Karpas-422 (cell line): ENCODE measurements around the gene SPNS2. TPM values are rescaled to one million over a fixed set of nuclear protein-coding genes. Genes with fewer than 3 reads are reported as not detected.
A peak's percentile ranks its signal among the peaks of the same experiment; 100 is the strongest.

Experiments used
- DNase-seq: peaks from one replicate; pipeline ENCODE4 v3.0.0-alpha.2; 2015
- H2AFZ ChIP-seq: fragments of 200-600 bp; sonication (generic); 2 replicates; pipeline ENCODE4 v1.6.1; 2014; ENCODE audit warnings: antibody characterized with exemption, low read length, mixed read lengths
- H3K27ac ChIP-seq: fragments of 200-600 bp; sonication (generic); 2 replicates; pipeline ENCODE4 v1.5.1; 2014; ENCODE audit warnings: mild to moderate bottlenecking, low read length, moderate library complexity
- H3K27me3 ChIP-seq: fragments of 200-600 bp; sonication (generic); 2 replicates; pipeline ENCODE4 v1.6.1; 2014; ENCODE audit warnings: low read length, mixed read lengths
- H3K36me3 ChIP-seq: fragments of 200-600 bp; sonication (generic); 2 replicates; pipeline ENCODE4 v1.6.1; 2014; ENCODE audit warnings: low read length, mixed read lengths; ENCODE audit not compliant: insufficient read depth
- H3K4me1 ChIP-seq: fragments of 200-600 bp; sonication (generic); 2 replicates; pipeline ENCODE4 v1.6.1; 2014; ENCODE audit warnings: mild to moderate bottlenecking, low read length, mixed read lengths
- H3K4me2 ChIP-seq: fragments of 200-600 bp; sonication (generic); 2 replicates; pipeline ENCODE4 v1.6.1; 2014; ENCODE audit warnings: low read length, low read depth, mild to moderate bottlenecking; ENCODE audit not compliant: poor library complexity, severe bottlenecking
- H3K4me3 ChIP-seq: fragments of 200-600 bp; sonication (generic); 2 replicates; pipeline ENCODE4 v1.5.1; 2014; ENCODE audit warnings: mild to moderate bottlenecking, antibody characterized with exemption, low read length, mixed read lengths
- H3K79me2 ChIP-seq: fragments of 200-600 bp; sonication (generic); 2 replicates; pipeline ENCODE4 v1.6.1; 2014; ENCODE audit warnings: mild to moderate bottlenecking, low read length, mixed read lengths
- H3K9ac ChIP-seq: fragments of 200-600 bp; sonication (generic); 2 replicates; pipeline ENCODE4 v1.6.0; 2014; ENCODE audit warnings: low read length
- H3K9me2 ChIP-seq: fragments of 200-600 bp; sonication (generic), shearing (Covaris generic); replicated peaks from 2 replicates; pipeline ENCODE4 v1.6.0; 2014; ENCODE audit warnings: mild to moderate bottlenecking, low read length, moderate library complexity; ENCODE audit not compliant: insufficient read depth
- H3K9me3 ChIP-seq: fragments of 300-700, 200-600 bp; sonication (generic); 2 replicates; pipeline ENCODE4 v1.6.1; 2014; ENCODE audit warnings: low read length, mixed read lengths
- H4K20me1 ChIP-seq: fragments of 200-600 bp; sonication (generic); 2 replicates; pipeline ENCODE4 v1.6.1; 2014; ENCODE audit warnings: mild to moderate bottlenecking, antibody characterized with exemption, low read length, low read depth; ENCODE audit not compliant: insufficient read depth
- total RNA-seq: library from RNA; depleted of rRNA; stranded (reverse); fragments of >200 nt; shearing (Covaris generic); gene quantifications from 2 replicates; pipeline ENCODE4 v1.2.3, GENCODE V29; 2014; ENCODE audit warnings: low replicate concordance

Gene SPNS2
- total RNA-seq, 1 experiment from 2014 or later, result not detected

GRCh38 chr17:4527566-4528125 lies 29.0 kb downstream of the SPNS2 start:
- Histone ChIP-seq H3K9me3 (no peaks in the 10 kb centered on the region), H3K79me2 (no peaks in the 10 kb centered on the region), H3K36me3 (no peaks in the 10 kb centered on the region), H3K27me3 (no peaks in the 10 kb centered on the region), H3K9ac (no peak overlapping the region), H3K4me1 (no peaks in the 10 kb centered on the region), H3K4me2 (no peak overlapping the region), H2AFZ (no peak overlapping the region), H4K20me1 (peaks cover 7% of the 10 kb centered on the region; the same call in 1 of the 2 replicates), H3K9me2 (no peaks in the 10 kb centered on the region), H3K4me3 (no peak overlapping the region), H3K27ac (no peak overlapping the region)
- no peak for DNase-seq

DNA sequence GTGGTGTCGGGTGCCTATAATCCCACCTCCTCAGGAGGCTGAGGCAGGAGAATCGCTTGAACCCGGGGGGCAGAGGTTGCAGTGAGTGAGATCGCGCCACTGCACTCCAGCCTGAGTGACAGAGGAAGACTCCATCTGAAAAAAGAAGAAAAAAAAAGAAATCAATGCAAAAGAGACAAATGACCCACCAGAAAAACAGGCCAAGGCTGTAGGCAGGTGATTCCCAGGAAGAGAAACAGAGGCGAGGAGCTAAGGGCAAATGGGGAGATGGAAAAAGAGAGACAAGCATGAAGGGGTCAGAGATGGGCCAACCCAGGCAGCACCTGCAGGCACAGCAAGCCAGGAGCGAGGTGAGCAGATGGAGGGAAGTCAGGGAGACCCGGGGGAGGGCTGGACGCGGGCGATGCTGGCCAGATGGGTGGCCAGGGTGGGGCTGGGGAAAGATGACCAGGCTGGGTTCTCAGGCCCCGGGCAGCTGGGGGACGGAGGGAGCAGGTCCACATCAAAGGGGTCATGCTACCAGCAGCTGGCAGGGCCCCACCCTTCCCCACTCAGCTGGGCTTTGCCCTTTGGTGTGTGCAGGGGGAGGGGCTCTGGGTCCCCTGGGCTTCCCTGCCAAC lies 31.0 kb downstream of the SPNS2 start:
- no peak overlapping the region for H3K4me2 ChIP-seq
- no peaks in the 10 kb centered on the region for H3K4me1 ChIP-seq
- no peaks in the 10 kb centered on the region for H3K9me2 ChIP-seq
- H3K9me3 ChIP-seq, result no peaks in the 10 kb centered on the region
- H2AFZ ChIP-seq, result no peak overlapping the region
- no peak overlapping the region for H3K27ac ChIP-seq
- DNase-seq, result no peak
- H3K9ac ChIP-seq, result no peak overlapping the region
- no peaks in the 10 kb centered on the region for H3K79me2 ChIP-seq
- no peak overlapping the region for H3K4me3 ChIP-seq
- H3K36me3 ChIP-seq, result no peaks in the 10 kb centered on the region
- H4K20me1 ChIP-seq, result peaks cover 7% of the 10 kb centered on the region; the same call in 1 of the 2 replicates
- H3K27me3 ChIP-seq, result no peaks in the 10 kb centered on the region

DNA sequence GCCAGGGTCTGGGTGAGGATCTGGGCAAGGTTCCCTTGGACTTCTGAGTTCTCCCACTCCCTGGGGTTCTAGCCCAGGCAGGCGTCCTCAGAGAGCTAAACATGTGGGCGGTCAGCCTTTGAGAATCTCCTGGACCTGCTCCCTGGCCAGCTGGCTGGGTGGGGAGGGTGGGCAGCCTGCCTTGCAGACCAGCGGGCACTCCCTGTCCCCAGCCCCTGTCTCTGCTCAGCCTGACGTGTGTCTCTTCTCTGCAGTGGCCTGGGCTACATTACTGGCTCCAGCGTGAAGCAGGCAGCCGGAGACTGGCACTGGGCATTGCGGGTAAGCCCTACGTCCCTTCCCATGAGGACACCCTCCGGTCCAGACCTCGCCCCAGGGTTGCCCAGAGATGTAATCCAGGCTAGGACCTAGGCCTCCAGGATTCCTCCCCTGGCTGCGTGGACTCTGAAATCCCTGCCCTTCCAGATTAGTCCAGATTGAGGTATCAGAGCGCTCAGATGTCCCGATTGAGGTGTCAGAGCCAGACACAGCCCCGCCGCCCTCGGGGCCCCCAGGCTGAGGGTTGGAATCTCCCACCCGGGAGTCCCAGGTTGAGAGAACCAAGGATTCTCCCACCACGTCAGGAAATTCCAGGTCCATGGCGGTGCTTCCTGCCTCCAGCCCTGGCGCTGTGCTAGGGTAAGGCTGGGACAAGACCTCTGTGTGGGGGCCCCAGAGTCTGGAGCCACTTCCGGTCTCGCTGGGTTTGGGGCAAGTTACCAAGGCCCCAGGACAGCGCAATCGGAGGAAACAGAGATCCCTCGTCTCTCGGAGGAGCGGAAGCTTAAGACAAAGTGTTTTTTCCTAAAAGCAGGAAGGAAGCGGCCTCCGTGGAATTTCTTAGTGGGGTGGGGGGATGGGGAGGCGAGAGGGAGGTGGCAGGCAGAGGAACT lies 32.4 kb downstream of the SPNS2 start:
- no peak overlapping the region for H3K9ac ChIP-seq
- H3K4me2 ChIP-seq, result no peak overlapping the region
- peak; percentile 45 for DNase-seq
- H3K36me3 ChIP-seq, result no peaks in the 10 kb centered on the region
- no peak overlapping the region for H2AFZ ChIP-seq
- no peak overlapping the region for H3K4me3 ChIP-seq
- no peak overlapping the region for H3K27ac ChIP-seq
- H4K20me1 ChIP-seq, result peaks cover 7% of the 10 kb centered on the region; the same call in 1 of the 2 replicates
- no peaks in the 10 kb centered on the region for H3K9me2 ChIP-seq
- H3K27me3 ChIP-seq, result no peaks in the 10 kb centered on the region
- no peaks in the 10 kb centered on the region for H3K79me2 ChIP-seq
- H3K4me1 ChIP-seq, result no peaks in the 10 kb centered on the region
- H3K9me3 ChIP-seq, result no peaks in the 10 kb centered on the region

- Histone ChIP-seq H3K27me3 (no peaks in the 10 kb centered on the region), H3K36me3 (no peaks in the 10 kb centered on the region), H3K27ac (no peak overlapping the region), H3K9me3 (no peaks in the 10 kb centered on the region), H3K79me2 (no peaks in the 10 kb centered on the region), H4K20me1 (peaks cover 12% of the 10 kb centered on the region; the same call in 1 of the 2 replicates), H3K9me2 (no peaks in the 10 kb centered on the region), H3K9ac (no peak overlapping the region), H3K4me3 (no peak overlapping the region), H3K4me2 (no peak overlapping the region), H3K4me1 (no peaks in the 10 kb centered on the region), H2AFZ (no peak overlapping the region)
- peak; percentile 66 for DNase-seq
These were observed 33.5 kb downstream of the SPNS2 start for GRCh38 chr17:4531988-4532736.

DNA sequence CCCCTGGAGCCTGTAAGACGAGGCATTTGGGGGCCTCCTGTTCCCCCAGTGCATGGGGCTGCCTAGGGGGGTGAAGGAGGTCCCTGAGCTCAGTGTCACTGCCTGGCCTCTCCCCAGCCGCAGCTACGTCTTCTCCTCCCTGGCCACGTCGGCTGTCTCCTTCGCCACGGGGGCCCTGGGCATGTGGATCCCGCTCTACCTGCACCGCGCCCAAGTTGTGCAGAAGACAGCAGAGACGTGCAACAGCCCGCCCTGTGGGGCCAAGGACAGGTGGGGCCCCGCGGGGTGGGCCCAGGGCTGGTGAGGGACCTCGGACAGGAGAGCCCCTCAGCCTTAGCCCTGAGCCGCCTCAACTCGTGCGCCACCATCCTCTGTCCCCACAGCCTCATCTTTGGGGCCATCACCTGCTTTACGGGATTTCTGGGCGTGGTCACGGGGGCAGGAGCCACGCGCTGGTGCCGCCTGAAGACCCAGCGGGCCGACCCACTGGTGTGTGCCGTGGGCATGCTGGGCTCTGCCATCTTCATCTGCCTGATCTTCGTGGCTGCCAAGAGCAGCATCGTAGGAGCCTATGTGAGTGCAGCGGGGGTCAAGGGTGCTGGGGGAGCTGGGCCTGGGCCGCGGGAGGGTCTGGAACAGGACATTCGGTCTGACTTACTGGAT lies 34.3 kb downstream of the SPNS2 start:
- Histone ChIP-seq H4K20me1 (peaks cover 17% of the 10 kb centered on the region; the same call in 1 of the 2 replicates), H3K79me2 (no peaks in the 10 kb centered on the region), H2AFZ (no peak overlapping the region), H3K4me2 (no peak overlapping the region), H3K9ac (no peak overlapping the region), H3K4me3 (no peak overlapping the region), H3K4me1 (no peaks in the 10 kb centered on the region), H3K36me3 (no peaks in the 10 kb centered on the region), H3K27ac (no peak overlapping the region), H3K9me2 (no peaks in the 10 kb centered on the region), H3K27me3 (no peaks in the 10 kb centered on the region), H3K9me3 (no peaks in the 10 kb centered on the region)
- DNase-seq, result peak; percentile 61

GRCh38 chr17:4533523-4534504 lies 35.1 kb downstream of the SPNS2 start:
- no peak overlapping the region for H3K9ac ChIP-seq

GRCh38 chr17:4534515-4534914 lies 35.8 kb downstream of the SPNS2 start:
- Histone ChIP-seq H3K9ac (no peak overlapping the region), H3K27ac (no peak overlapping the region), H3K9me3 (no peaks in the 10 kb centered on the region), H3K79me2 (no peaks in the 10 kb centered on the region), H3K4me3 (no peak overlapping the region), H4K20me1 (peaks cover 17% of the 10 kb centered on the region; the same call in 1 of the 2 replicates), H3K36me3 (peaks cover 3% of the 10 kb centered on the region; the same call in 1 of the 2 replicates), H3K9me2 (no peaks in the 10 kb centered on the region), H3K4me2 (no peak overlapping the region), H2AFZ (no peak overlapping the region), H3K4me1 (no peaks in the 10 kb centered on the region), H3K27me3 (no peaks in the 10 kb centered on the region)
- peak; percentile 64 for DNase-seq

More at GRCh38 chr17:4533523-4534504, 35.1 kb downstream of the SPNS2 start:
- H4K20me1 ChIP-seq, result peaks cover 17% of the 10 kb centered on the region; the same call in 1 of the 2 replicates
- H3K27ac ChIP-seq, result no peak overlapping the region
- H2AFZ ChIP-seq, result no peak overlapping the region
- H3K79me2 ChIP-seq, result no peaks in the 10 kb centered on the region
- H3K36me3 ChIP-seq, result peaks cover 3% of the 10 kb centered on the region; the same call in 1 of the 2 replicates
- no peak overlapping the region for H3K4me3 ChIP-seq
- no peaks in the 10 kb centered on the region for H3K9me3 ChIP-seq
- DNase-seq, result peak; percentile 70
- no peaks in the 10 kb centered on the region for H3K27me3 ChIP-seq
- no peaks in the 10 kb centered on the region for H3K9me2 ChIP-seq
- H3K4me1 ChIP-seq, result no peaks in the 10 kb centered on the region
- H3K4me2 ChIP-seq, result no peak overlapping the region
